Activated CD8-positive, alpha-beta memory T cell treated with anti-CD3 and anti-CD28 coated beads, Interleukin-2, amount 10 ng/mL, durations not matched to agents 7 days and 5 days (primary cell): ENCODE data around the gene STKLD1. TPM values are rescaled to one million over a fixed set of nuclear protein-coding genes. Genes with fewer than 3 reads are reported as not detected.
A peak's percentile ranks its signal among the peaks of the same experiment; 100 is the strongest.

Source experiments
- ATAC-seq: fragments of 150-1000 bp; cut with Tn5 transposase; one replicate; pipeline ENCODE4 v1.10.0; 2021; ENCODE audit warnings: moderate library complexity
- CTCF ChIA-PET: fragments of 350-600 bp; sonication (Branson Sonifier 250); formaldehyde crosslinking; loops from one replicate; lab custom pipeline; 2021; ENCODE audit warnings: antibody characterized with exemption; lab: Charles Lee
- DNase-seq: peaks from one replicate; pipeline ENCODE4 v3.0.0-alpha.2; 2020
- H3K27ac Mint-ChIP-seq: one replicate; pipeline ENCODE4 v1.8.0; 2021; ENCODE audit warnings: mild to moderate bottlenecking, mixed read lengths
- H3K27me3 Mint-ChIP-seq: one replicate; pipeline ENCODE4 v1.8.0; 2021; ENCODE audit warnings: mixed read lengths
- H3K36me3 Mint-ChIP-seq: one replicate; pipeline ENCODE4 v1.8.0; 2021; ENCODE audit warnings: mild to moderate bottlenecking, mixed read lengths
- H3K4me1 Mint-ChIP-seq: one replicate; pipeline ENCODE4 v1.8.0; 2021; ENCODE audit warnings: mixed read lengths
- H3K4me3 Mint-ChIP-seq: one replicate; pipeline ENCODE4 v1.8.0; 2021; ENCODE audit warnings: mild to moderate bottlenecking, moderate library complexity, mixed read lengths
- H3K9me3 Mint-ChIP-seq: one replicate; pipeline ENCODE4 v1.8.0; 2022; ENCODE audit warnings: low read depth, mixed read lengths
- total RNA-seq, 2 experiments: library from RNA; stranded (reverse); gene quantifications; one replicate each; pipeline ENCODE4 v1.2.3, GENCODE V29; 2021

STKLD1 gene
- total RNA-seq, 2 experiments from 2014 or later, result 0.20 to 1.4 TPM

DNA sequence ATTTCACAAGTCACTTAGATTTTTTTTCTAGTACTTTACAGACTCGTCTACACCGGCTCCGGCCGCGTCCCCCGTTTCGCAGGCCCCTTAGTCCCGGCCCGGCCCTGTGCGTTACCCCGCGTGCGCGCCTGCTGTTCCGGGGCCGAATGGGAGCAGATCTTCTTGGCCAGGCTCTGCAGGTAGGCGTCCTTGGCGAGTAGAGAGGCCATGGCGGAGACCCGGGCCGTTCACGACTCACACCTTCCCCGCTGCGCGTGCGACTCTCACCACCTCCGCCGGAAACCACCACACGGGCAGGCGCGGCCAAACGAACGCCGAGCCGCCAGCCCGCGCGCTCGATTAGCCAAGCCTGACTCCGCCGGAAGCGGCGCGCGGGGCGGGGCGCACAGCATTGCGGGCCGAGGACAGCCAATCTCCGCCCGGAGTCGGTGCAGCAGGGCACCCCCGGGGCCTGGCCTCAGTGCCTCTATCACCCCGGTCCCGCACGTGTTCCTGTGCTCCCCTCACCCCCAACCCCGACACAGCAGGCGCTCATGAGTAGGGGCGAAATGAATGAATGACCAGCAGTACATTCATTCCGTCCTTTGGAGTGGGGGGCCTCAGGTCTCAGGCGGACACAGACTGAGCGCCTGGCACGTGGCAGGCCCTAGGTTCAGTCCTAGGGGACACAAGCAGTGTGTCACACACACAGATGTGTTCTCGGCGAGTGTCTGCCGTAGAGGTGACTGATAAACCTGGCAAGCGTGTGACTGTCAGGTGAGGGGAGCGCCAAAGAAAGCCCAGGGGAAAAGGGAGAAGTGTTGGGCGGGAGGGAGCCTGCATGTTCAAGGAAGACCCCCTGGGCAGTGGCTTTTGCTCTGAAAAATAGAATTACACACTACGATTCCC is 40.0 kb upstream of the STKLD1 start, which contains the start of gene SURF6:
Gene SURF6, minus strand, starts transcription at position 265 of the 888 bp plus-strand sequence. Its CDS starts 56 bp downstream, at position 209.
- Mint-ChIP-seq H3K4me3 (peak within 1 kb of the TSS; percentile 95), H3K4me1 (peaks cover 55% of the 10 kb centered on the region), H3K27ac (peak within 1 kb of the TSS; percentile 96), H3K27me3 (no peaks in the 10 kb centered on the region), H3K36me3 (peaks cover 39% of the 10 kb centered on the region), H3K9me3 (no peaks in the 10 kb centered on the region)
- CTCF ChIA-PET, result interaction anchor here (1.0 to 1.9 kb wide), 4 partner anchors 35 to 150 kb away, joined by 4 to 11 read pairs (median 4); partner anchors contain the start of gene STKLD1
- ATAC-seq (peak; percentile 96), DNase-seq (peak; percentile 94)

DNA sequence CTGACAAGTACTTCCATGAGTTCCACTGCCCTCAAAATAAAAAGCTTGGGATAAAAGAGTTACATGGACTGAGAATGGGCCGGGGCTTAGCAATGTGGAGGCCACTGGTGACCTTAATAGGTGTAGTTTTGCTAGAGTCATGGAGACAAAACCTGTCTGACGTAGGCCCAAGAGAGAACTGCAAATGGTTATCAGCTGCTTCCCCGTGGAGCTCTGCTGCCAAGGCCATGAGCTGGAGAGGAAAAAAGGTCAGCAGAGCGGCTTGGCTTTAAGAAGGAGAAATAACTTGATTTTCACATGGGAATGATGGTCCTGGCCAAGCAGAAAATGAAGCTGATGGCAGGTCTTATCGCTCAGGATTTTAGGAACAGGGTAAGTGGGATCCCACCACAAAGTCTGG is 36.5 kb upstream of the STKLD1 start:
- peaks cover 28% of the 10 kb centered on the region for H3K36me3 Mint-ChIP-seq
- no peaks in the 10 kb centered on the region for H3K27me3 Mint-ChIP-seq
- H3K4me3 Mint-ChIP-seq, result no peak overlapping the region
- peaks cover 43% of the 10 kb centered on the region for H3K4me1 Mint-ChIP-seq
- peak overlapping the region; percentile 81 for H3K27ac Mint-ChIP-seq
- CTCF ChIA-PET, result interaction anchor here (0.8 to 2.6 kb wide), 6 partner anchors 8 to 154 kb away, joined by 3 to 7 read pairs (median 3); partner anchors contain the start of genes MED22, RPL7A and STKLD1
- ATAC-seq, result no peak
- H3K9me3 Mint-ChIP-seq, result no peaks in the 10 kb centered on the region
- no peak for DNase-seq

DNA sequence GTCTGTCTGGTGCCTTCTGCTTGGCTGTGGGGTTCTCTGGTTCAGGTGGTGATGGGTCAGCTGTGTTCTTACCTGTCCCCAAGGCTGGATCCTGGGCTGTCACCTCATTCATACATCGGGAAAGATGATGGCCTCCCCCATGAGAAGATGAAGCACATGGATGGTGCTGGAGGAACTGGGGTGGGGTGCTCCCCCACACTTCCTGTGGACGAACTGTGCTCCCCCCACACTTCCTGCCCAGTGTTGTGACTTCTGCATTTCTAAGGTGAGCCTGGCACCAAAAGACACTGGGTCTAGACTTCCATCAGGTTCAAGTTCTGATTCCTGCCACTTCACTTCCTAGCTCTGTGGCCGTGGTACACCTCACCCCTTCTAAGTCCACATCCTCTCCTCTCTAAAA is 35.9 kb upstream of the STKLD1 start:
- ATAC-seq (no peak), DNase-seq (no peak)
- H3K36me3 Mint-ChIP-seq, result peaks cover 28% of the 10 kb centered on the region
- peaks cover 38% of the 10 kb centered on the region for H3K4me1 Mint-ChIP-seq
- H3K4me3 Mint-ChIP-seq, result no peak overlapping the region
- H3K27ac Mint-ChIP-seq, result peak overlapping the region; percentile 81
- CTCF ChIA-PET, result interaction anchor here (0.8 to 2.6 kb wide), 6 partner anchors 23 to 146 kb away, joined by 3 to 7 read pairs (median 3); partner anchors contain the start of gene STKLD1
- no peaks in the 10 kb centered on the region for H3K27me3 Mint-ChIP-seq
- H3K9me3 Mint-ChIP-seq, result no peaks in the 10 kb centered on the region

DNA sequence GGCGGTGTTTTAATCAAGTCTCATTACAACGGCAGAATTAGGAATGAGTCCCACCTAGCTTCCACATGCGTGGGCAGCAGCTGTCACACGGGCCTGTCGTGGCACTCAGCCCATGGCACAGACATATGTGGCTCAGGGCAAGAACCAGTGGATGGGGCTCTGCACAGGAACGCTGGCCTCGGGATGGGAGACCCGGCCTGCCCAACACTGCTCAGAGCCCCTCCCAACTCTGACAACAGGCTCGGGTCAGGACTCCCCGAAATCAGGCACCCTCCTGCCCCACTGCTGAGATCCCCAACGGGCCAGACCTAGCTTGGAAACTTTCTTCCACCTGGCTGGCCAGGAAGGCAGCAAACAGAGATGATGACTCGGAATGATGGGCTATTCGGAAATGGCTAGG is 35.2 kb upstream of the STKLD1 start:
- CTCF ChIA-PET, result interaction anchor here (0.7 to 2.6 kb wide), 5 partner anchors 15 to 36 kb away, joined by 3 to 7 read pairs (median 3); partner anchors contain the start of genes STKLD1 and SURF1
- peaks cover 27% of the 10 kb centered on the region for H3K36me3 Mint-ChIP-seq
- no peaks in the 10 kb centered on the region for H3K27me3 Mint-ChIP-seq
- no peak overlapping the region for H3K4me3 Mint-ChIP-seq
- ATAC-seq, result no peak
- no peak for DNase-seq
- peaks cover 36% of the 10 kb centered on the region for H3K4me1 Mint-ChIP-seq
- H3K9me3 Mint-ChIP-seq, result no peaks in the 10 kb centered on the region
- H3K27ac Mint-ChIP-seq, result peak overlapping the region; percentile 81

DNA sequence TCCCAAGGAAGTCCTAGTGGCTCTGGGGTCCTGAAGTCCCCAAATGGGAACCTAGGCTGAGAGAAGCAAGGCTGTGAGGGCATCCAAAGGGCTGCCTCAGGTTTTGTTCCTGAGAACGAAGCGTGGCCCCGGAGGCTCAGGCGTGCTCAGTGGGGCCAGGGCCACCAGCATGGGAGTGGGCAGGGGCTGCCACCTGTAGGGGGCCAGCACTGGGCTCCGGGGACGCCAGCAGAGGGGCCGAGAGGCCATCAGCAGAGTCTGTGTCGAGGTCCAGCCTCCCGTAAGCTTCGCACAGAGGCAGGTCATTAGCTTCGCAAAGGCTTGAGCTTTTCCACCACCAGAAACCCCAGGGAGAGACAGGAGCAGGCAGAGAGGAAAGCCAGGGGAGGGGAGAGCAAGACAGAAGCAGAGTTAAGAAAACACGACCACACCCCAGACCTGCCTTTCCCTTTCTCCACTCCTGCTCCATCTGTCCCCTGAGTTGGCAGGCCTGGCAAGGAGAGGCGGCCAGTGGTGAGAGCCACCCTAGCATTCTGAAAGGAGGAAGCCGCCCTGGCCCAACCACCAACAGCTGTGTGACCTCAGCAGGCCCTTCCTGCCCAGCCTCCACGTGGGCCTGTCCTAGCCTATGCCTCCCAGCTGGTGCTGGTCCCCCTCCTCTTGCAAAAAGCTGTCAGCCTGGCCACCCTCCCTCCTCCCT is 34.6 kb upstream of the STKLD1 start:
- CTCF ChIA-PET, result interaction anchor here (0.6 to 2.6 kb wide), 7 partner anchors 10 to 35 kb away, joined by 3 to 7 read pairs (median 3); partner anchors contain the start of genes STKLD1 and SURF1
- H3K4me3 Mint-ChIP-seq, result no peak overlapping the region
- no peaks in the 10 kb centered on the region for H3K9me3 Mint-ChIP-seq
- DNase-seq (no peak), ATAC-seq (no peak)
- H3K27me3 Mint-ChIP-seq, result no peaks in the 10 kb centered on the region
- no peak overlapping the region for H3K27ac Mint-ChIP-seq
- H3K36me3 Mint-ChIP-seq, result peaks cover 24% of the 10 kb centered on the region
- H3K4me1 Mint-ChIP-seq, result peaks cover 36% of the 10 kb centered on the region

DNA sequence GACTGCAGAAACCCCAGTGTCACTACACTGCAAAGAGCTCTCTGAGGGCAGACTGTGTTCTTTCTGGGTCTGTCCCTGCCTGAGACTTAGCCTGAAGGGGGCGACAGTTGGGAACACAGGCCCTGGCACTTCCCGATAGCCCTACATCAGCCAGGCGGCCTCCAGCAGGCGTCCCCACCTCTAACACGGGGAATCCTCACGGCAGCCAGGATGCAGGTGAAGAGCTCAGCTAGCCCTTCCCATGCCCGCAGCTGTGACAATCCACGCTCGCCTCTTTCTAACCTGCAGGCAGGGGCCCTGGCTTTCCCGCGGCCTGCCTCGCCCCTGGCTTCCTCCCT is 34.1 kb upstream of the STKLD1 start:
- Mint-ChIP-seq H3K4me1 (peaks cover 37% of the 10 kb centered on the region), H3K36me3 (peaks cover 24% of the 10 kb centered on the region), H3K4me3 (no peak overlapping the region), H3K9me3 (no peaks in the 10 kb centered on the region), H3K27me3 (no peaks in the 10 kb centered on the region), H3K27ac (peak overlapping the region; percentile 29)
- CTCF ChIA-PET, result interaction anchor here (0.6 to 2.6 kb wide), 3 partner anchors 10 to 35 kb away, joined by 3 to 7 read pairs (median 5); partner anchors contain the start of gene STKLD1
- ATAC-seq (no peak), DNase-seq (no peak)

DNA sequence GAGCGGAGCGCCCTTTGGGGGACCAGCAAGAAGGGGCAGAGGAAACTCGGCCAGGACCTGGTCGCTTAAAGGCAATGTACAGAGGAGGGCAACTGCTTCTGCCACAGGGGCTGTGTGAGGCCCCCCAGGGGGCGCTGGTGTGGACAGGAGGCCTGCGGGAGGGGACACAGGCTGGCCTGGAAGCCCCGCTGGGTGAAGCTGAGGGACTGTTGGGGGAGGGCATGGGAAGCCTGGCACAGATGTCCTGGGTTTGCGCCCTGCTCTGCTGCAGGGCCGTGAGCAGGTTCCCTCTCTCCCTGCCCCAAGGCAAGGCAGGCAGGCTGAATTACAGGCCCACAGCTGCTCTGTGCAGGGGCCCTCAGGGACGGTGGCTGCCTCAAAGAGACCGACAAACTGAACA is 33.6 kb upstream of the STKLD1 start:
- Mint-ChIP-seq H3K9me3 (no peaks in the 10 kb centered on the region), H3K27ac (no peak overlapping the region), H3K4me1 (peaks cover 38% of the 10 kb centered on the region), H3K27me3 (no peaks in the 10 kb centered on the region), H3K4me3 (no peak overlapping the region), H3K36me3 (peaks cover 24% of the 10 kb centered on the region)
- ATAC-seq (no peak), DNase-seq (no peak)
- CTCF ChIA-PET, result interaction anchor here (0.6 to 2.2 kb wide), 5 partner anchors 9 to 144 kb away, joined by 3 to 8 read pairs (median 4); partner anchors contain the start of genes SURF1 and SURF2

DNA sequence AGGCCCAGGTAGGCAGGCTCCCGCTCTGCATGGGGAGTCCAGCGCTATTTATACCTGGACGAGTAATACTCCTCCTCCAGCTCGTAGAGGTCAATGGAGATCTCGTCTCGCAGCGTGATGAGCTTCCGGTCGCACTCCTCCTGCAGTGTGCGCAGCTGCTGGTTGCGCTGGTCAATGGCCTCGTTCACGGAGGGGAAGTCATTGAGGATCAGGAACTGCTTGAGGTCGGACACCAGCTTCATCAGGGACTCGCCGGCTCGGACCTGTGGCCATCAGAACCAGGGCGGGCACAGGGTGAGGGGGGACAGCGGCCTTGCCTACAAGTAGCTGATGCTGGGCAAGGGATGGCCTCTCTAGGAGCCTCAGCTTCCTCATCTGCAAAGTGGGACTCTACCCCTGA is 32.1 kb upstream of the STKLD1 start:
- no peak overlapping the region for H3K4me3 Mint-ChIP-seq
- no peaks in the 10 kb centered on the region for H3K9me3 Mint-ChIP-seq
- peaks cover 32% of the 10 kb centered on the region for H3K36me3 Mint-ChIP-seq
- ATAC-seq, result no peak
- CTCF ChIA-PET, result interaction anchor here (0.7 to 1.5 kb wide), 2 partner anchors 31 to 143 kb away, joined by 3 to 4 read pairs; no protein-coding TSS in a partner anchor
- no peaks in the 10 kb centered on the region for H3K27me3 Mint-ChIP-seq
- no peak for DNase-seq
- peaks cover 42% of the 10 kb centered on the region for H3K4me1 Mint-ChIP-seq
- H3K27ac Mint-ChIP-seq, result no peak overlapping the region

DNA sequence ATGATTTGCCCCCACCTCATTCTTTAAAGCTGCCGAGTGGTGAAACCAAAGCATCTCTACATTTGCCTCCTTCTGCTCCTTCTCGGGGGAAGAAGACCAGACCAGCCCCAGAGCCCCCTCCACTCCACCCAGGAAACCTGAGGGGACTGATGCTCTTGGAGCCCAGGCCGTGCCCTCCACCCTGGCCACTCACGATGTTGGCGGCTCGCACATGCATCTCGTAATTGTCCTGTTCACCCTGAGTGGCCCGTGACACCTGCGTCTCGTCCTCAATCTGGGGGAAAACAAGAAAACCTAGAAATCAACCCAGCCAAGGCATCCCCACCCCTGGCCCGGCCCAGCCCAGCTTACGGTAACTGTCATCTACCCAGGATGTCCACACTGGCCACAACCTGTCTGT is 31.2 kb upstream of the STKLD1 start:
- H3K4me1 Mint-ChIP-seq, result peaks cover 44% of the 10 kb centered on the region
- no peak for ATAC-seq
- no peaks in the 10 kb centered on the region for H3K27me3 Mint-ChIP-seq
- H3K4me3 Mint-ChIP-seq, result no peak overlapping the region
- CTCF ChIA-PET, result no interaction called here
- peaks cover 35% of the 10 kb centered on the region for H3K36me3 Mint-ChIP-seq
- no peak for DNase-seq
- no peaks in the 10 kb centered on the region for H3K9me3 Mint-ChIP-seq
- H3K27ac Mint-ChIP-seq, result no peak overlapping the region

DNA sequence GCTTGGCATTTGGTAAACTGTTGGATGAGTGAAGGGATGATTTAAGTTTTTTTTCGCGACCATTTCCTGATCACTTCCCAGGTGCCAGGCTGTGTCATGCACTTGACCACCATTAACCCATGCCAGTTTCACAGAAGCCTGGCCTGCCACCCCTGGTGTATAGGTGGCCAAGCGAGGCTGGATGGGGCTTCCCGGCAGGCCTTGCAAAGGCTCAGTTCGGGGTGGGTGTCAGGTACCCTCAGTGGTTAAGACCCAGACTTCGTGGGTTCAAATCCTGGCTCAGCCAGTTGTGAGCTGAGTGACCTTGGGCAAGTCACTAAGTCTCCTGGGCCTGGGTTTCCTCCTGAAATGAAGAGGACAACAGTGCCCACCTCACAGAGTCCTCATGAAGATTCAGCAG is 30.6 kb upstream of the STKLD1 start:
- CTCF ChIA-PET, result interaction anchor here (4.0 kb wide), 1 partner anchor 27 kb away, joined by 47 read pairs; no protein-coding TSS in a partner anchor
- Mint-ChIP-seq H3K4me3 (no peak overlapping the region), H3K27ac (no peak overlapping the region), H3K27me3 (no peaks in the 10 kb centered on the region), H3K4me1 (peaks cover 44% of the 10 kb centered on the region), H3K36me3 (peaks cover 36% of the 10 kb centered on the region), H3K9me3 (no peaks in the 10 kb centered on the region)
- ATAC-seq (no peak), DNase-seq (no peak)

DNA sequence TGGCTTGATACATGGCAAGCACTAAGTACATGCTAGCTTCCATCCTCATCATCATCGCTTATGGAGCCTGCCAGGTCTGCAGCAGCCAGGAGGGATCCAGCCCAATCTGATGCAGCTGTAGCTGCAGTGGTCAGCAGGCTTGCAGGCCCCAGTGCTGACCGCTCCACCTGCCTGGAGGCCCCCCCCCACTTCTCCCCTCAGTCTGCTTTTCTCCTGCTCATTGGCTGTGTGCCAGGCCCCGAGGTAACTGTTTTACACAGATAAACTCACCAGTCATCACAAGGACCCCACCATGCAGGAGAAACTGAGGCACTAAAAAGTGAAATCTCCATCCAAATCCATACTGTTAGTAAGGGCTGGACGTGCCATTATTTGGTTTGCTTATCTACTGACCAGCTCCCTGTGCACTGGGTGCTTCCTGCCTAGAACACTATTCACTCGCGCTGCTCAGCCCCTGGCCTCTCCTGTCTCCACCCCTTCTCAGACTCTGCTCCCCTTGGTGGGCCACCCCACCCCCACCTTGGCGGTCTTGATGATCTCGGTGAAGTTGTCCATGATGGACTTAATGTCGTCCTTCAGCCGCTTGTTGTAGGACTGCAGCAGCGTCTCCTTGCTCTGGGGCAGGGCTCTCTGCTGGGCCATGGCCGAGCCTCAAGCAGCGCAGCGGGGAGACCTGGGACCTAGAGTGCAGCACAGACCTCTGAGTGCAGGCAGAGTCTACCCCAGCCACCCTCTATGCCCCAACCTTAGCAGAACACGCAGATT is 30.0 kb upstream of the STKLD1 start:
- Mint-ChIP-seq H3K36me3 (peaks cover 37% of the 10 kb centered on the region), H3K27me3 (no peaks in the 10 kb centered on the region), H3K4me3 (peak overlapping the region; percentile 94), H3K9me3 (no peaks in the 10 kb centered on the region), H3K27ac (peak overlapping the region; percentile 89), H3K4me1 (peaks cover 42% of the 10 kb centered on the region)
- no peak for DNase-seq
- CTCF ChIA-PET, result interaction anchor here (2.4 to 4.0 kb wide), 2 partner anchors 26 to 33 kb away, joined by 6 to 47 read pairs; no protein-coding TSS in a partner anchor
- no peak for ATAC-seq

DNA sequence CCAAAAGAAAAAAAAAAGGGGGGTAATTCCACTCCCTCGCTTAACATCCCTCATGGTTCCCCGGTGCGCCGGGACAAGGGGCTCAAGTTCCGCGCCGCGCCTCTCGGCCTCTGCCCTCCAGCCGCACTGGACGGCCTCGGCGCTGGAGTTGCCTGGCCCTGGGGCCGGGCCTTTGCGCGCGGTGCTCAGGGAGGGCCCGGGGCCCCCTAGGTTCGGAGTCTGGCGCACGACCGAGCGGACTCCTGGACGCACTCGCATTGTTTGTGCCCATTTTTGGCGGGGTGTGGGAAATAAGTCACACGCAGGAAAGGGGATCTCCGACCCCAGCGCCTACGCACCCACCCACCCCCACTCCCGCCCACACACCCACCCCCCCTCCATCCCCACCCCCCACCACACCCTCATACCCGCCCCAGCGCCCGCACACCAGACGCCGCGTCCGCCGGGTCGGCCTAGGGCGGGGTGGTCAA is 28.6 kb upstream of the STKLD1 start:
- Mint-ChIP-seq H3K27me3 (no peaks in the 10 kb centered on the region), H3K4me3 (peak overlapping the region; percentile 94), H3K9me3 (no peaks in the 10 kb centered on the region), H3K36me3 (peaks cover 47% of the 10 kb centered on the region), H3K27ac (peak overlapping the region; percentile 89), H3K4me1 (peaks cover 45% of the 10 kb centered on the region)
- ATAC-seq (peak; percentile 56), DNase-seq (peak; percentile 57)
- CTCF ChIA-PET, result interaction anchor here (0.9 to 4.0 kb wide), 11 partner anchors 8 to 317 kb away, joined by 3 to 47 read pairs (median 4); partner anchors contain the start of genes GTF3C5, SURF1 and SURF2
